WTC11 (cell line): ENCODE results near the gene GRM4. TPM values are rescaled to one million over a fixed set of nuclear protein-coding genes. Genes with fewer than 3 reads are reported as not detected.
"Not testable (repeated sequence)": the region's sequence is repeated elsewhere in the genome, so short reads cannot be mapped to it uniquely, and the experiment has no call there.

Source experiments
- ATAC-seq: fragments of 200-7000 bp; cut with Tn5 transposase; 2 replicates; pipeline ENCODE4 v1.10.0; 2021; ENCODE audit warnings: mild to moderate bottlenecking, moderate library complexity
- CTCF ChIA-PET: fragments of 300-600 bp; sonication (Branson Sonifier 250); formaldehyde crosslinking; loops from one replicate; lab custom pipeline; 2021; ENCODE audit warnings: antibody characterized with exemption; lab: Charles Lee
- POLR2A ChIA-PET: fragments of 350-600 bp; sonication (Branson Sonifier 250); formaldehyde crosslinking; loops from one replicate; lab custom pipeline; 2021; ENCODE audit warnings: antibody characterized with exemption; lab: Charles Lee
- DNase-seq: peaks from one replicate; pipeline ENCODE4 v3.0.0; 2021; ENCODE audit warnings: low spot score
- H3K27ac Mint-ChIP-seq: 2 replicates; pipeline ENCODE4 v1.8.0; 2021; ENCODE audit warnings: mixed read lengths
- H3K27me3 Mint-ChIP-seq: 2 replicates; pipeline ENCODE4 v1.8.0; 2021; ENCODE audit warnings: low read depth, mild to moderate bottlenecking, moderate library complexity, mixed read lengths
- H3K36me3 Mint-ChIP-seq: 2 replicates; pipeline ENCODE4 v1.8.0; 2021; ENCODE audit warnings: mixed read lengths
- H3K4me1 Mint-ChIP-seq: 2 replicates; pipeline ENCODE4 v1.8.0; 2022; ENCODE audit warnings: mixed read lengths
- H3K4me3 Mint-ChIP-seq: 2 replicates; pipeline ENCODE4 v1.8.0; 2021; ENCODE audit warnings: mild to moderate bottlenecking, moderate library complexity, mixed read lengths
- H3K9me3 Mint-ChIP-seq: 2 replicates; pipeline ENCODE4 v1.8.0; 2021; ENCODE audit warnings: mixed read lengths
- CREM ChIP-seq: sonication (generic); formaldehyde crosslinking; IDR thresholded peaks from 2 replicates; pipeline ENCODE4 v1.8.1; 2022; ENCODE audit warnings: mild to moderate bottlenecking, missing genetic modification reagents, moderate library complexity
- ESRRA ChIP-seq: sonication (generic); formaldehyde crosslinking; IDR thresholded peaks from 2 replicates; pipeline ENCODE4 v1.8.1; 2022; ENCODE audit warnings: mild to moderate bottlenecking, missing genetic modification reagents, borderline replicate concordance
- FOXK1 ChIP-seq: sonication (generic); formaldehyde crosslinking; IDR thresholded peaks from 2 replicates; pipeline ENCODE4 v1.8.0; 2022; ENCODE audit warnings: mild to moderate bottlenecking, moderate library complexity, missing genetic modification reagents
- HMGA2 ChIP-seq: fragments of 250-450 bp; sonication (Bioruptor Pico); IDR thresholded peaks from 2 replicates; pipeline ENCODE4 v1.4.0; 2021; ENCODE audit warnings: mild to moderate bottlenecking, moderate library complexity
- MXD4 ChIP-seq: fragments of 250-450 bp; sonication (Bioruptor Pico); IDR thresholded peaks from 2 replicates; pipeline ENCODE4 v1.8.0; 2021; ENCODE audit warnings: mild to moderate bottlenecking, moderate library complexity, borderline replicate concordance
- MYBL2 ChIP-seq: sonication (generic); formaldehyde crosslinking; IDR thresholded peaks from 2 replicates; pipeline ENCODE4 v1.8.1; 2023; ENCODE audit warnings: mild to moderate bottlenecking, moderate library complexity, missing genetic modification reagents
- NR3C1 ChIP-seq: sonication (generic); formaldehyde crosslinking; conservative IDR thresholded peaks from 2 replicates; pipeline ENCODE4 v1.8.1; 2023; ENCODE audit warnings: low read depth, mild to moderate bottlenecking, missing genetic modification reagents
- PRRX2 ChIP-seq: fragments of 250-450 bp; sonication (Bioruptor Pico); IDR thresholded peaks from 2 replicates; pipeline ENCODE4 v1.8.0; 2021; ENCODE audit warnings: mild to moderate bottlenecking
- RORB ChIP-seq: fragments of 250-450 bp; sonication (Bioruptor Pico); IDR thresholded peaks from 2 replicates; pipeline ENCODE4 v1.9.0; 2021; ENCODE audit warnings: mild to moderate bottlenecking
- SMAD4 ChIP-seq: sonication (generic); formaldehyde crosslinking; IDR thresholded peaks from 2 replicates; pipeline ENCODE4 v1.8.0; 2022; ENCODE audit warnings: mild to moderate bottlenecking, missing genetic modification reagents
- TCF7 ChIP-seq: sonication (generic); formaldehyde crosslinking; IDR thresholded peaks from 2 replicates; pipeline ENCODE4 v1.8.0; 2022; ENCODE audit warnings: mild to moderate bottlenecking, low read depth, missing genetic modification reagents, moderate library complexity
- ZBTB21 ChIP-seq: sonication (generic); formaldehyde crosslinking; IDR thresholded peaks from 2 replicates; pipeline ENCODE4 v1.8.1; 2023; ENCODE audit warnings: mild to moderate bottlenecking, missing genetic modification reagents, borderline replicate concordance
- ZNF263 ChIP-seq: sonication (generic); formaldehyde crosslinking; IDR thresholded peaks from 2 replicates; pipeline ENCODE4 v1.8.1; 2022; ENCODE audit warnings: low read depth, mild to moderate bottlenecking, moderate library complexity, missing genetic modification reagents
- ZNF317 ChIP-seq: sonication (generic); formaldehyde crosslinking; IDR thresholded peaks from 2 replicates; pipeline ENCODE4 v1.8.1; 2023; ENCODE audit warnings: low read depth, mild to moderate bottlenecking, moderate library complexity, missing genetic modification reagents, borderline replicate concordance
- ZNF423 ChIP-seq: fragments of 250-450 bp; sonication (Bioruptor Pico); IDR thresholded peaks from 2 replicates; pipeline ENCODE4 v2.1.2; 2022; ENCODE audit warnings: mild to moderate bottlenecking, moderate library complexity
- ZNF671 ChIP-seq: fragments of 250-450 bp; sonication (Bioruptor Pico); IDR thresholded peaks from 2 replicates; pipeline ENCODE4 v1.8.0; 2021; ENCODE audit warnings: mild to moderate bottlenecking
- total RNA-seq: library from RNA; stranded (reverse); gene quantifications from 3 replicates; pipeline ENCODE4 v1.2.3, GENCODE V29; 2021
- TF ChIP-seq, protein P1 (sequence below): sonication (generic); formaldehyde crosslinking; IDR thresholded peaks from 2 replicates; pipeline ENCODE4 v1.8.1; 2023; ENCODE audit warnings: mild to moderate bottlenecking, moderate library complexity, missing genetic modification reagents
- TF ChIP-seq, protein P2 (sequence below): sonication (generic); formaldehyde crosslinking; IDR thresholded peaks from 2 replicates; pipeline ENCODE4 v1.8.1; 2022; ENCODE audit warnings: missing genetic modification reagents, borderline replicate concordance
- TF ChIP-seq, protein P3 (sequence below): fragments of 250-450 bp; sonication (Bioruptor Pico); IDR thresholded peaks from 2 replicates; pipeline ENCODE4 v1.9.0; 2021; ENCODE audit warnings: mild to moderate bottlenecking, borderline replicate concordance

GRM4 gene
- total RNA-seq, 1 experiment from 2014 or later: 34.5 TPM

DNA sequence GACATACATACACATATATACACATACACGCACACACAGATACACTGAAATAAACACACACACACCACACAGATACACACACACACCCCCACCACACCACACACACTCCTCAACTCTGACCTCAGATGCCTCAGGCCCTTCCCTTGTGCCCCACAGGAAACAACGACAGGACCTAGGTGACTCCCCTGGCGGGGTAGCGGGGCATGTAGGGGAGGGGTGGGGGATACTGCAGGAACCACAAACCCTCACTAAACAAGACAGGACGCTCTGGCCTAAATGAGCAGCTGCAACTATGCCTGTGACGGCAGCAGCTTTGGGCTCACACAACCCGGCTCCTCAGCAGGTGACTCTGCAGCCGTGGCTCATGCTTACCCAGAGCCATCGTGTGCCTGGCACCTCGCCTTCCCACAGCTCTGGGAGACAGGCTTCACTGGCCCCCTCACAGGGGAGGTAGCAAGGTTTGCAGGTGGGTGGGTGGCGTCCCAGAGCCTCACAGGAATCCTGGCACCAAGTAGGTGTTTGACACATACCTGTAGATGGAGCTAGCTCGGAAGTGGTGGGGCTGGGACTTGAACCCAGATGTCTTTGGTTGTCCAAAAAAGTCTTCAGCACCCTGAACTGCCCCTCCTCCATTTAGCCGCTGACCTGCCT is 100.8 kb downstream of the GRM4 start:
- Mint-ChIP-seq H3K27me3 (no peaks in the 10 kb centered on the region), H3K9me3 (peaks cover 9% of the 10 kb centered on the region)

DNA sequence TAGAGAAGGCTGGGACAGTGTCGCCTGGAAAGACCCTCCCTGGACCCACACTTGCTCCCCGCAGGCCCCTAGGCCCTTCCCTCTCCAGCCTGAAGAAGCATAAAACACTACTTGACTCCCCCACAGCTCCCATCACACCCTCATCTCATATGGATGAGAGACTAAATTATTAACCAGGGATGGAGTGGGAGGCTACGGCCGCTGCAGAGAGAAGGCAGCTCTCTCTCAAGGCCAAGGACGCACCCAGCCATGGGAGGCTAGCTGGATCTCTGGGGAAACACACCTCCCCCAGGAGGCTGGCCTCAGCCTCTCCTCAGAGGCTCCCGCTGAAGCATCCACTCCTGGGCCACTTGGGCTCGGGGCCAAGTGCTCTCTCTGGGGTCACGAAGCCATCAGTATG is 102.5 kb downstream of the GRM4 start:
- ChIA-PET POLR2A (no interaction called here), CTCF (interaction anchor here (0.7 to 2.1 kb wide), 4 partner anchors 9 to 16 kb away, joined by 3 to 13 read pairs (median 7); no protein-coding TSS in a partner anchor)
- ATAC-seq (no peak), DNase-seq (no peak)
- H3K9me3 Mint-ChIP-seq: peaks cover 9% of the 10 kb centered on the region
- no peak overlapping the region for H3K27ac Mint-ChIP-seq
- H3K4me3 Mint-ChIP-seq: no peak overlapping the region
- no peaks in the 10 kb centered on the region for H3K36me3 Mint-ChIP-seq
- no peaks in the 10 kb centered on the region for H3K27me3 Mint-ChIP-seq
- TF ChIP-seq SMAD4 (no peak), ZNF263 (CRISPR knock-in tag) (no peak), HMGA2 (CRISPR knock-in tag) (no peak), ESRRA (CRISPR knock-in tag) (no peak), CREM (CRISPR knock-in tag) (no peak)
- TF ChIP-seq, protein P1, sequence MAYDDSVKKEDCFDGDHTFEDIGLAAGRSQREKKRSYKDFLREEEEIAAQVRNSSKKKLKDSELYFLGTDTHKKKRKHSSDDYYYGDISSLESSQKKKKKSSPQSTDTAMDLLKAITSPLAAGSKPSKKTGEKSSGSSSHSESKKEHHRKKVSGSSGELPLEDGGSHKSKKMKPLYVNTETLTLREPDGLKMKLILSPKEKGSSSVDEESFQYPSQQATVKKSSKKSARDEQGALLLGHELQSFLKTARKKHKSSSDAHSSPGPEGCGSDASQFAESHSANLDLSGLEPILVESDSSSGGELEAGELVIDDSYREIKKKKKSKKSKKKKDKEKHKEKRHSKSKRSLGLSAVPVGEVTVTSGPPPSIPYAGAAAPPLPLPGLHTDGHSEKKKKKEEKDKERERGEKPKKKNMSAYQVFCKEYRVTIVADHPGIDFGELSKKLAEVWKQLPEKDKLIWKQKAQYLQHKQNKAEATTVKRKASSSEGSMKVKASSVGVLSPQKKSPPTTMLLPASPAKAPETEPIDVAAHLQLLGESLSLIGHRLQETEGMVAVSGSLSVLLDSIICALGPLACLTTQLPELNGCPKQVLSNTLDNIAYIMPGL (CRISPR knock-in tag): no peak
- TF ChIP-seq, protein P2, sequence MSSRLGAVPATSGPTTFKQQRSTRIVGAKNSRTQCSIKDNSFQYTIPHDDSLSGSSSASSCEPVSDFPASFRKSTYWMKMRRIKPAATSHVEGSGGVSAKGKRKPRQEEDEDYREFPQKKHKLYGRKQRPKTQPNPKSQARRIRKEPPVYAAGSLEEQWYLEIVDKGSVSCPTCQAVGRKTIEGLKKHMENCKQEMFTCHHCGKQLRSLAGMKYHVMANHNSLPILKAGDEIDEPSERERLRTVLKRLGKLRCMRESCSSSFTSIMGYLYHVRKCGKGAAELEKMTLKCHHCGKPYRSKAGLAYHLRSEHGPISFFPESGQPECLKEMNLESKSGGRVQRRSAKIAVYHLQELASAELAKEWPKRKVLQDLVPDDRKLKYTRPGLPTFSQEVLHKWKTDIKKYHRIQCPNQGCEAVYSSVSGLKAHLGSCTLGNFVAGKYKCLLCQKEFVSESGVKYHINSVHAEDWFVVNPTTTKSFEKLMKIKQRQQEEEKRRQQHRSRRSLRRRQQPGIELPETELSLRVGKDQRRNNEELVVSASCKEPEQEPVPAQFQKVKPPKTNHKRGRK (CRISPR knock-in tag): no peak
- peaks cover 8% of the 10 kb centered on the region for H3K4me1 Mint-ChIP-seq

More for the DNA sequence above, 100.8 kb downstream of the GRM4 start:
- TF ChIP-seq PRRX2 (CRISPR knock-in tag): no peak
- H3K27ac Mint-ChIP-seq: no peak overlapping the region
- ATAC-seq: no peak
- peaks cover 22% of the 10 kb centered on the region for H3K4me1 Mint-ChIP-seq
- ChIA-PET POLR2A (no interaction called here), CTCF (interaction anchor here (0.5 to 2.8 kb wide), 5 partner anchors 9 to 271 kb away, joined by 3 to 23 read pairs (median 4); no protein-coding TSS in a partner anchor)
- DNase-seq: no peak
- no peaks in the 10 kb centered on the region for H3K36me3 Mint-ChIP-seq
- no peak overlapping the region for H3K4me3 Mint-ChIP-seq

DNA sequence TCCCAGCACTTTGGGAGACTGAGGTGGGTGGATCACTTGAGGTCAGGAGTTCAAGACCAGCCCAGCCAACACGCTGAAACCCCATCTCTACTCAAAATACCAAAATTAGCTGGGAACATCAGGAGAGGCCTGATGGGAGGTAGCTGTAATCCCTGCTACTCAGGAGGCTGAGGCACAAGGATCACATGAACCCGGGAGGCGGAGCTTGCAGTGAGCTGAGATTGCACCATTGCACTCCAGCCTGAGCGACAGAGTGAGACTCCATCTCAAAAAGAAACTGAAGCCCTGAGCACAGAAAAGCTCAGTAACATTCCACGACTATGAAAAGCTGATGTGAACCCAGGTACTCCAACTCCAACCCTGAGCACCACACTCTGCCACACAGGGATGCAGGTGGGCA is 103.9 kb downstream of the GRM4 start:
- DNase-seq, H3K4me3 Mint-ChIP-seq, H3K36me3 Mint-ChIP-seq, H3K4me1 Mint-ChIP-seq, ATAC-seq, POLR2A ChIA-PET, H3K9me3 Mint-ChIP-seq, H3K27me3 Mint-ChIP-seq, H3K27ac Mint-ChIP-seq: not testable (repeated sequence)
- CTCF ChIA-PET: interaction anchor here (0.8 to 2.1 kb wide), 6 partner anchors 12 to 113 kb away, joined by 3 to 13 read pairs (median 4); no protein-coding TSS in a partner anchor

DNA sequence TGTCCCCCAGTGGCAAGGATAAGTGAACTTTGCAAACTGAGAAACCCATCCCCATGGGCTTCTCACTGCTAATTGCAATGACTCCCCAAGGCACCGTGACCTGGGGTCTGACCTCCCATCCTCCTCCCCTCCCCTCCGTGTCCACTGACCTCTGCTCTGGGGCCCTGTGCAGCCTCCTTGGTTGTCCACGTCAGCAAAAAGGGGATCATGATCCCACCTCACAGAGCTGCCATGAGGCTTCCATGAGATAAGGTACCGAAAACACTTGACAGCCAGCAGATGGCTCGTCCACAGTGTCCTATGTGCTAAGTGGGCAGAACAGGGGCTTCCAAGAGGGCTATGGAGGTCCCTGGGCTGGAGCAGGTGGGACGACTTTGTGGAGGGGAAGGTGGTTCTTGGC is 104.5 kb downstream of the GRM4 start:
- CTCF ChIA-PET: interaction anchor here (0.9 to 2.1 kb wide), 2 partner anchors 14 to 114 kb away, joined by 3 to 13 read pairs; no protein-coding TSS in a partner anchor
- Mint-ChIP-seq H3K4me1 (peaks cover 7% of the 10 kb centered on the region), H3K4me3 (no peak overlapping the region), H3K36me3 (no peaks in the 10 kb centered on the region), H3K27me3 (no peaks in the 10 kb centered on the region), H3K9me3 (peaks cover 9% of the 10 kb centered on the region), H3K27ac (no peak overlapping the region)
- POLR2A ChIA-PET: no interaction called here
- ATAC-seq (no peak), DNase-seq (no peak)
- TF ChIP-seq TCF7 (CRISPR knock-in tag) (no peak), ZBTB21 (CRISPR knock-in tag) (no peak), NR3C1 (no peak), RORB (CRISPR knock-in tag) (no peak), SMAD4 (no peak), ZNF671 (CRISPR knock-in tag) (no peak), FOXK1 (CRISPR knock-in tag) (no peak), ZNF423 (no peak), ZNF263 (CRISPR knock-in tag) (no peak), MYBL2 (CRISPR knock-in tag) (no peak), MXD4 (CRISPR knock-in tag) (no peak), ZNF317 (CRISPR knock-in tag) (no peak)
- TF ChIP-seq, protein P1 (CRISPR knock-in tag): no peak
- TF ChIP-seq, protein P3, sequence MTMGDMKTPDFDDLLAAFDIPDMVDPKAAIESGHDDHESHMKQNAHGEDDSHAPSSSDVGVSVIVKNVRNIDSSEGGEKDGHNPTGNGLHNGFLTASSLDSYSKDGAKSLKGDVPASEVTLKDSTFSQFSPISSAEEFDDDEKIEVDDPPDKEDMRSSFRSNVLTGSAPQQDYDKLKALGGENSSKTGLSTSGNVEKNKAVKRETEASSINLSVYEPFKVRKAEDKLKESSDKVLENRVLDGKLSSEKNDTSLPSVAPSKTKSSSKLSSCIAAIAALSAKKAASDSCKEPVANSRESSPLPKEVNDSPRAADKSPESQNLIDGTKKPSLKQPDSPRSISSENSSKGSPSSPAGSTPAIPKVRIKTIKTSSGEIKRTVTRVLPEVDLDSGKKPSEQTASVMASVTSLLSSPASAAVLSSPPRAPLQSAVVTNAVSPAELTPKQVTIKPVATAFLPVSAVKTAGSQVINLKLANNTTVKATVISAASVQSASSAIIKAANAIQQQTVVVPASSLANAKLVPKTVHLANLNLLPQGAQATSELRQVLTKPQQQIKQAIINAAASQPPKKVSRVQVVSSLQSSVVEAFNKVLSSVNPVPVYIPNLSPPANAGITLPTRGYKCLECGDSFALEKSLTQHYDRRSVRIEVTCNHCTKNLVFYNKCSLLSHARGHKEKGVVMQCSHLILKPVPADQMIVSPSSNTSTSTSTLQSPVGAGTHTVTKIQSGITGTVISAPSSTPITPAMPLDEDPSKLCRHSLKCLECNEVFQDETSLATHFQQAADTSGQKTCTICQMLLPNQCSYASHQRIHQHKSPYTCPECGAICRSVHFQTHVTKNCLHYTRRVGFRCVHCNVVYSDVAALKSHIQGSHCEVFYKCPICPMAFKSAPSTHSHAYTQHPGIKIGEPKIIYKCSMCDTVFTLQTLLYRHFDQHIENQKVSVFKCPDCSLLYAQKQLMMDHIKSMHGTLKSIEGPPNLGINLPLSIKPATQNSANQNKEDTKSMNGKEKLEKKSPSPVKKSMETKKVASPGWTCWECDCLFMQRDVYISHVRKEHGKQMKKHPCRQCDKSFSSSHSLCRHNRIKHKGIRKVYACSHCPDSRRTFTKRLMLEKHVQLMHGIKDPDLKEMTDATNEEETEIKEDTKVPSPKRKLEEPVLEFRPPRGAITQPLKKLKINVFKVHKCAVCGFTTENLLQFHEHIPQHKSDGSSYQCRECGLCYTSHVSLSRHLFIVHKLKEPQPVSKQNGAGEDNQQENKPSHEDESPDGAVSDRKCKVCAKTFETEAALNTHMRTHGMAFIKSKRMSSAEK: no peak
